CD4-positive, CD25-positive, alpha-beta regulatory T cell (primary cell): ENCODE data around the gene RAD23B. TPM values are rescaled to one million over a fixed set of nuclear protein-coding genes. Genes with fewer than 3 reads are reported as not detected.

ENCODE experiments used
- ATAC-seq, 2 donors: fragments of 150-1000 bp; cut with Tn5 transposase; one replicate each; pipeline ENCODE4 v1.10.0; 2021; ENCODE audit warnings: low read depth in 2 of 2, moderate number of reproducible peaks in 2 of 2, moderate library complexity in 1 of 2
- DNase-seq, 3 donors: peaks; one replicate each; pipeline versions ENCODE4 v3.0.0 to v3.0.0-alpha.2; 2012 to 2022; ENCODE audit warnings: mixed read lengths in 1 of 3
- H3K27ac ChIP-seq: one replicate; pipeline ENCODE4 v1.7.0; 2013; ENCODE audit warnings: mild to moderate bottlenecking, low read length; ENCODE audit not compliant: insufficient read depth, poor library complexity, severe bottlenecking
- H3K27me3 ChIP-seq: one replicate; pipeline ENCODE4 v1.7.0; 2013; ENCODE audit warnings: low read length; ENCODE audit not compliant: control insufficient read depth, insufficient read depth
- H3K36me3 ChIP-seq: one replicate; pipeline ENCODE4 v1.7.0; 2013; ENCODE audit warnings: mild to moderate bottlenecking, low read length, moderate library complexity; ENCODE audit not compliant: control insufficient read depth, insufficient read depth
- H3K4me1 ChIP-seq: 2 replicates; pipeline ENCODE4 v1.7.0; 2013; ENCODE audit warnings: mild to moderate bottlenecking, low read length; ENCODE audit not compliant: insufficient read depth, control insufficient read depth, poor library complexity, severe bottlenecking
- H3K4me3 ChIP-seq: one replicate; pipeline ENCODE4 v1.7.0; 2013; ENCODE audit warnings: low read depth, mild to moderate bottlenecking, low read length, moderate library complexity
- H3K9me3 ChIP-seq, 2 experiments: 1 replicate in 1 of 2; 2 replicates in 1 of 2; pipeline ENCODE4 v1.7.0; 2013; ENCODE audit warnings: low read length in 2 of 2, mild to moderate bottlenecking in 1 of 2, moderate library complexity in 1 of 2; ENCODE audit not compliant: control insufficient read depth in 2 of 2
- H3K27ac Mint-ChIP-seq, 3 donors: one replicate each; pipeline ENCODE4 v1.8.0; 2020 to 2022; ENCODE audit warnings: mild to moderate bottlenecking in 3 of 3, mixed read lengths in 3 of 3, moderate library complexity in 2 of 3
- H3K27me3 Mint-ChIP-seq: one replicate; pipeline ENCODE4 v1.8.0; 2022; ENCODE audit warnings: mild to moderate bottlenecking, mixed read lengths
- H3K36me3 Mint-ChIP-seq: one replicate; pipeline ENCODE4 v1.8.0; 2020; ENCODE audit warnings: mixed read lengths
- H3K4me1 Mint-ChIP-seq, 4 donors: one replicate each; pipeline ENCODE4 v1.8.0; 2020 to 2022; ENCODE audit warnings: mixed read lengths in 4 of 4, mild to moderate bottlenecking in 1 of 4
- H3K4me3 Mint-ChIP-seq, 4 donors: one replicate each; pipeline ENCODE4 v1.8.0; 2020 to 2022; ENCODE audit warnings: mild to moderate bottlenecking in 4 of 4, mixed read lengths in 4 of 4, moderate library complexity in 3 of 4
- H3K9me3 Mint-ChIP-seq, 7 donors: one replicate each; pipeline ENCODE4 v1.8.0; 2020 to 2022; ENCODE audit warnings: mixed read lengths in 7 of 7, mild to moderate bottlenecking in 3 of 7, moderate library complexity in 2 of 7
- polyA plus RNA-seq, 4 donors: library from polyadenylated mRNA; unstranded; fragments of 300-500 nt; fragmentation: Illumina TruSeq; gene quantifications; one replicate each; pipeline ENCODE4 v1.2.3, GENCODE V29; 2021
- total RNA-seq: library from RNA; stranded (reverse); gene quantifications from one replicate; pipeline ENCODE4 v1.2.3, GENCODE V29; 2022

RAD23B gene
- total and polyA plus RNA-seq, 5 donors from 2014 or later, result 8.9 to 65.4 (median 17.9) TPM

GRCh38 chr9:107375001-107375400, 91.9 kb downstream of the RAD23B start:
- H3K4me1 Mint-ChIP-seq, result no peaks in the 10 kb centered on the region
- no peaks in the 10 kb centered on the region for H3K9me3 Mint-ChIP-seq
- H3K27me3 ChIP-seq, result no peaks in the 10 kb centered on the region
- no peak for ATAC-seq
- H3K36me3 Mint-ChIP-seq, result no peaks in the 10 kb centered on the region
- H3K27ac Mint-ChIP-seq, result no peak overlapping the region
- no peak for DNase-seq
- no peaks in the 10 kb centered on the region for H3K36me3 ChIP-seq
- no peak overlapping the region for H3K27ac ChIP-seq
- H3K4me3 ChIP-seq, result no peak overlapping the region
- peaks cover 4% of the 10 kb centered on the region for H3K27me3 Mint-ChIP-seq
- no peak overlapping the region for H3K4me3 Mint-ChIP-seq
- H3K9me3 ChIP-seq, result no peaks in the 10 kb centered on the region
- no peaks in the 10 kb centered on the region for H3K4me1 ChIP-seq

- Mint-ChIP-seq H3K4me3 (no peak overlapping the region), H3K27ac (no peak overlapping the region), H3K27me3 (peaks cover 8% of the 10 kb centered on the region), H3K4me1 (no peaks in the 10 kb centered on the region), H3K36me3 (no peaks in the 10 kb centered on the region), H3K9me3 (no peaks in the 10 kb centered on the region)
- DNase-seq, result no peak
- no peaks in the 10 kb centered on the region for H3K4me1 ChIP-seq
- H3K9me3 ChIP-seq, result no peaks in the 10 kb centered on the region
- H3K36me3 ChIP-seq, result no peaks in the 10 kb centered on the region
- H3K4me3 ChIP-seq, result no peak overlapping the region
- no peak overlapping the region for H3K27ac ChIP-seq
- no peaks in the 10 kb centered on the region for H3K27me3 ChIP-seq
- ATAC-seq, result no peak
Measured at GRCh38 chr9:107375651-107376369, 92.7 kb downstream of the RAD23B start.

- Histone ChIP-seq H3K36me3 (no peaks in the 10 kb centered on the region), H3K9me3 (no peaks in the 10 kb centered on the region), H3K4me3 (no peak overlapping the region), H3K4me1 (no peaks in the 10 kb centered on the region), H3K27ac (no peak overlapping the region), H3K27me3 (no peaks in the 10 kb centered on the region)
- no peak for ATAC-seq
- Mint-ChIP-seq H3K9me3 (no peaks in the 10 kb centered on the region), H3K4me1 (no peaks in the 10 kb centered on the region), H3K27ac (no peak overlapping the region), H3K27me3 (peaks cover 13% of the 10 kb centered on the region), H3K36me3 (no peaks in the 10 kb centered on the region), H3K4me3 (no peak overlapping the region)
- DNase-seq, result no peak
Measured at GRCh38 chr9:107378006-107378405, 94.9 kb downstream of the RAD23B start.

Other genes with a start within 250 kb of the RAD23B start
- 4.0 TPM for gene KLF4, start 206.5 kb downstream of the RAD23B start, total RNA-seq
- gene KLF4, start 206.5 kb downstream of the RAD23B start, polyA plus RNA-seq, result under 1 TPM in 1 of 4 donors, not detected in 3; 0.11 TPM